GM23338 (cell line): ENCODE results near the gene SFI1.

ENCODE experiments used
- CREB1 ChIP-seq: fragments of 250-450 bp; sonication (Bioruptor Pico); IDR thresholded peaks from 2 replicates; pipeline ENCODE4 v1.5.0; 2020; ENCODE audit warnings: low read depth, mild to moderate bottlenecking, moderate library complexity
- EZH2 ChIP-seq: fragments of 200-600 bp; sonication (generic); IDR thresholded peaks from one replicate; pipeline ENCODE4 v1.8.0; 2017; ENCODE audit warnings: antibody characterized with exemption, mild to moderate bottlenecking, low read depth; ENCODE audit not compliant: unreplicated experiment
- EZH2phosphoT487 ChIP-seq: fragments of 200-600 bp; sonication (generic); IDR thresholded peaks from one replicate; pipeline ENCODE4 v1.8.1; 2018; ENCODE audit warnings: antibody characterized with exemption; ENCODE audit not compliant: unreplicated experiment
- NANOG ChIP-seq: IDR thresholded peaks from 2 replicates; pipeline ENCODE4 v1.6.1; 2016; ENCODE audit warnings: antibody characterized with exemption, borderline replicate concordance
- TF ChIP-seq, protein P1 (sequence below), 2 experiments: fragments of 200-600 bp in 1 of 2; sonication (generic) in 1 of 2; conservative IDR thresholded peaks; 2 replicates each; pipeline versions ENCODE4 v1.5.1 to v1.6.1; 2016 to 2017; ENCODE audit warnings: antibody characterized with exemption in 2 of 2, low read depth in 2 of 2, mild to moderate bottlenecking in 2 of 2, moderate library complexity in 1 of 2
- TF ChIP-seq, protein P2 (sequence below): IDR thresholded peaks from one replicate; pipeline ENCODE4 v1.6.1; 2018; ENCODE audit warnings: antibody characterized with exemption; ENCODE audit not compliant: unreplicated experiment

DNA sequence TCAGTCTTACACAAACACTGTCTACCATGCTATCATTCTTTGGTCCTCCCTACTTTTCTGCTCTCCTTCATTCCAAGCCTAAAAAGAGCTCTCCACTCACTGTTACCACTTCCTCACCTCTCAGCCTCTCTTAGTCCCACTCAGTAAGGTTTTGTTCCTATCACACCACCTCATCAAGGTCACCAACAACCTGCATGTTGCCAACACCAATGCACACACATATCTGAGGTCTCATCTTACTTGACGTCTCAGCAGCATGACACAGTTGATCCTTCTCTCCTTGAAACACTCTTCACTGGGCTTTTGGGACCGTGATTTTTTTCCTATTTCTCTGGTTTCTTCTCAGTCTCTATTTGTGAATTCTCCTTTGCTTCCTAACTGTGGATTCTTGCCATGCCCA lies 157.6 kb downstream of the SFI1 start:
- TF ChIP-seq, protein P1, sequence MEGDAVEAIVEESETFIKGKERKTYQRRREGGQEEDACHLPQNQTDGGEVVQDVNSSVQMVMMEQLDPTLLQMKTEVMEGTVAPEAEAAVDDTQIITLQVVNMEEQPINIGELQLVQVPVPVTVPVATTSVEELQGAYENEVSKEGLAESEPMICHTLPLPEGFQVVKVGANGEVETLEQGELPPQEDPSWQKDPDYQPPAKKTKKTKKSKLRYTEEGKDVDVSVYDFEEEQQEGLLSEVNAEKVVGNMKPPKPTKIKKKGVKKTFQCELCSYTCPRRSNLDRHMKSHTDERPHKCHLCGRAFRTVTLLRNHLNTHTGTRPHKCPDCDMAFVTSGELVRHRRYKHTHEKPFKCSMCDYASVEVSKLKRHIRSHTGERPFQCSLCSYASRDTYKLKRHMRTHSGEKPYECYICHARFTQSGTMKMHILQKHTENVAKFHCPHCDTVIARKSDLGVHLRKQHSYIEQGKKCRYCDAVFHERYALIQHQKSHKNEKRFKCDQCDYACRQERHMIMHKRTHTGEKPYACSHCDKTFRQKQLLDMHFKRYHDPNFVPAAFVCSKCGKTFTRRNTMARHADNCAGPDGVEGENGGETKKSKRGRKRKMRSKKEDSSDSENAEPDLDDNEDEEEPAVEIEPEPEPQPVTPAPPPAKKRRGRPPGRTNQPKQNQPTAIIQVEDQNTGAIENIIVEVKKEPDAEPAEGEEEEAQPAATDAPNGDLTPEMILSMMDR (conservative IDR thresholded peaks at IDR 0.05; ENCODE audit: low read depth in 2 of 2) = no peak
- TF ChIP-seq EZH2 = no peak
- TF ChIP-seq NANOG = no peak
- no peak for TF ChIP-seq EZH2phosphoT487
- TF ChIP-seq, protein P2, sequence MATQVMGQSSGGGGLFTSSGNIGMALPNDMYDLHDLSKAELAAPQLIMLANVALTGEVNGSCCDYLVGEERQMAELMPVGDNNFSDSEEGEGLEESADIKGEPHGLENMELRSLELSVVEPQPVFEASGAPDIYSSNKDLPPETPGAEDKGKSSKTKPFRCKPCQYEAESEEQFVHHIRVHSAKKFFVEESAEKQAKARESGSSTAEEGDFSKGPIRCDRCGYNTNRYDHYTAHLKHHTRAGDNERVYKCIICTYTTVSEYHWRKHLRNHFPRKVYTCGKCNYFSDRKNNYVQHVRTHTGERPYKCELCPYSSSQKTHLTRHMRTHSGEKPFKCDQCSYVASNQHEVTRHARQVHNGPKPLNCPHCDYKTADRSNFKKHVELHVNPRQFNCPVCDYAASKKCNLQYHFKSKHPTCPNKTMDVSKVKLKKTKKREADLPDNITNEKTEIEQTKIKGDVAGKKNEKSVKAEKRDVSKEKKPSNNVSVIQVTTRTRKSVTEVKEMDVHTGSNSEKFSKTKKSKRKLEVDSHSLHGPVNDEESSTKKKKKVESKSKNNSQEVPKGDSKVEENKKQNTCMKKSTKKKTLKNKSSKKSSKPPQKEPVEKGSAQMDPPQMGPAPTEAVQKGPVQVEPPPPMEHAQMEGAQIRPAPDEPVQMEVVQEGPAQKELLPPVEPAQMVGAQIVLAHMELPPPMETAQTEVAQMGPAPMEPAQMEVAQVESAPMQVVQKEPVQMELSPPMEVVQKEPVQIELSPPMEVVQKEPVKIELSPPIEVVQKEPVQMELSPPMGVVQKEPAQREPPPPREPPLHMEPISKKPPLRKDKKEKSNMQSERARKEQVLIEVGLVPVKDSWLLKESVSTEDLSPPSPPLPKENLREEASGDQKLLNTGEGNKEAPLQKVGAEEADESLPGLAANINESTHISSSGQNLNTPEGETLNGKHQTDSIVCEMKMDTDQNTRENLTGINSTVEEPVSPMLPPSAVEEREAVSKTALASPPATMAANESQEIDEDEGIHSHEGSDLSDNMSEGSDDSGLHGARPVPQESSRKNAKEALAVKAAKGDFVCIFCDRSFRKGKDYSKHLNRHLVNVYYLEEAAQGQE = no peak
- TF ChIP-seq CREB1 (CRISPR knock-in tag) = no peak
